H9 (cell line): ENCODE measurements around the gene PLD2. TPM values are rescaled to one million over a fixed set of nuclear protein-coding genes. Genes with fewer than 3 reads are reported as not detected.

ENCODE experiments used
- DNase-seq: peaks from one replicate; pipeline ENCODE4 v3.0.0-alpha.2; 2017
- H2AFZ ChIP-seq: one replicate; pipeline ENCODE4 v1.6.1; 2013; ENCODE audit warnings: mild to moderate bottlenecking, low read length, control low read depth, moderate library complexity
- H2AK5ac ChIP-seq: 2 replicates; pipeline ENCODE4 v1.6.1; 2013; ENCODE audit warnings: low read length, control low read depth, mixed read lengths; ENCODE audit not compliant: insufficient read length
- H2BK120ac ChIP-seq: one replicate; pipeline ENCODE4 v1.6.1; 2013; ENCODE audit warnings: low read depth, mild to moderate bottlenecking, low read length, control low read depth, inconsistent platforms; ENCODE audit not compliant: poor library complexity, severe bottlenecking
- H2BK12ac ChIP-seq: 2 replicates; pipeline ENCODE4 v1.6.1; 2013; ENCODE audit warnings: low read length, control low read depth, mixed read lengths, low read depth; ENCODE audit not compliant: insufficient read length
- H2BK15ac ChIP-seq: 2 replicates; pipeline ENCODE4 v1.6.1; 2013; ENCODE audit warnings: low read depth, low read length, control low read depth
- H2BK20ac ChIP-seq: one replicate; pipeline ENCODE4 v1.6.1; 2013; ENCODE audit warnings: low read depth, mild to moderate bottlenecking, low read length, control low read depth, inconsistent platforms; ENCODE audit not compliant: poor library complexity, severe bottlenecking
- H2BK5ac ChIP-seq: 2 replicates; pipeline ENCODE4 v1.6.1; 2013; ENCODE audit warnings: low read length, control low read depth, mixed read lengths; ENCODE audit not compliant: insufficient read length
- H3K14ac ChIP-seq: 2 replicates; pipeline ENCODE4 v1.6.1; 2013; ENCODE audit warnings: low read length, control low read depth; ENCODE audit not compliant: insufficient read depth
- H3K18ac ChIP-seq: 2 replicates; pipeline ENCODE4 v1.6.1; 2013; ENCODE audit warnings: low read depth, mild to moderate bottlenecking, mixed read lengths, low read length, control low read depth; ENCODE audit not compliant: insufficient read length
- H3K23ac ChIP-seq: 2 replicates; pipeline ENCODE4 v1.6.1; 2013; ENCODE audit warnings: low read length, control low read depth, mixed read lengths, low read depth; ENCODE audit not compliant: insufficient read length
- H3K23me2 ChIP-seq: 2 replicates; pipeline ENCODE4 v1.6.1; 2013; ENCODE audit warnings: low read depth, mild to moderate bottlenecking, mixed read lengths, low read length, control low read depth; ENCODE audit not compliant: insufficient read length, poor library complexity, severe bottlenecking
- H3K27ac ChIP-seq: 2 replicates; pipeline ENCODE4 v1.5.1; 2013; ENCODE audit warnings: low read length, control low read depth, mixed read lengths, low read depth; ENCODE audit not compliant: insufficient read length
- H3K27me3 ChIP-seq: 2 replicates; pipeline ENCODE4 v1.6.1; 2013; ENCODE audit warnings: low read length, control low read depth, inconsistent platforms; ENCODE audit not compliant: insufficient read depth
- H3K4ac ChIP-seq: 2 replicates; pipeline ENCODE4 v1.6.1; 2013; ENCODE audit warnings: low read depth, mild to moderate bottlenecking, control low read depth, inconsistent platforms, low read length, moderate library complexity
- H3K4me1 ChIP-seq: 2 replicates; pipeline ENCODE4 v1.6.1; 2013; ENCODE audit warnings: low read length, control low read depth, inconsistent platforms; ENCODE audit not compliant: insufficient read depth
- H3K4me2 ChIP-seq: 2 replicates; pipeline ENCODE4 v1.6.1; 2013; ENCODE audit warnings: low read length, control low read depth, mixed read lengths; ENCODE audit not compliant: insufficient read length, insufficient read depth
- H3K56ac ChIP-seq: 2 replicates; pipeline ENCODE4 v1.6.1; 2013; ENCODE audit warnings: low read depth, mild to moderate bottlenecking, mixed read lengths, low read length, control low read depth; ENCODE audit not compliant: insufficient read length
- H3K79me1 ChIP-seq: 2 replicates; pipeline ENCODE4 v1.6.1; 2013; ENCODE audit warnings: low read depth, mild to moderate bottlenecking, moderate library complexity, low read length, control low read depth, inconsistent platforms; ENCODE audit not compliant: insufficient read depth, poor library complexity, severe bottlenecking
- H3K79me2 ChIP-seq: 2 replicates; pipeline ENCODE4 v1.6.1; 2013; ENCODE audit warnings: low read length, control low read depth, inconsistent platforms; ENCODE audit not compliant: insufficient read depth
- H3K9ac ChIP-seq: 2 replicates; pipeline ENCODE4 v1.6.1; 2013; ENCODE audit warnings: low read length, control low read depth, mixed read lengths; ENCODE audit not compliant: insufficient read length; ENCODE audit errors: extremely low read depth
- H3K9me3 ChIP-seq: one replicate; pipeline ENCODE4 v1.6.1; 2013; ENCODE audit warnings: low read depth, low read length, inconsistent platforms; ENCODE audit not compliant: control insufficient read depth
- H3T11ph ChIP-seq: one replicate; pipeline ENCODE4 v1.6.1; 2013; ENCODE audit warnings: mild to moderate bottlenecking, low read length, control low read depth, inconsistent platforms
- H4K20me1 ChIP-seq: one replicate; pipeline ENCODE4 v1.6.1; 2013; ENCODE audit not compliant: control insufficient read depth, insufficient read length, insufficient read depth
- H4K5ac ChIP-seq: 2 replicates; pipeline ENCODE4 v1.6.1; 2013; ENCODE audit warnings: low read depth, mild to moderate bottlenecking, mixed read lengths, low read length, control low read depth; ENCODE audit not compliant: insufficient read length
- H4K8ac ChIP-seq: replicated peaks from 2 replicates; pipeline ENCODE4 v1.6.1; 2013; ENCODE audit warnings: low read length, control low read depth, mixed read lengths, low read depth; ENCODE audit not compliant: insufficient read length
- H4K91ac ChIP-seq: 2 replicates; pipeline ENCODE4 v1.6.1; 2013; ENCODE audit warnings: low read depth, mild to moderate bottlenecking, moderate library complexity, mixed read lengths, low read length, control low read depth; ENCODE audit not compliant: insufficient read length
- H3K27ac Mint-ChIP-seq, 3 experiments: 2 replicates in 2 of 3; 3 replicates in 1 of 3; pipeline ENCODE4 v1.8.0; 2020 to 2021; ENCODE audit warnings: mixed read lengths in 3 of 3, mild to moderate bottlenecking in 1 of 3, moderate library complexity in 1 of 3
- H3K27me3 Mint-ChIP-seq: 2 replicates; pipeline ENCODE4 v1.8.0; 2021; ENCODE audit warnings: low read depth, mild to moderate bottlenecking, moderate library complexity, mixed read lengths
- H3K36me3 Mint-ChIP-seq, 3 experiments: 2 replicates in 2 of 3; 3 replicates in 1 of 3; pipeline ENCODE4 v1.8.0; 2020 to 2021; ENCODE audit warnings: low read depth in 3 of 3, mixed read lengths in 3 of 3; ENCODE audit not compliant: insufficient read depth in 1 of 3
- H3K4me1 Mint-ChIP-seq, 2 experiments: 2 replicates each; pipeline ENCODE4 v1.8.0; 2020; ENCODE audit warnings: mixed read lengths in 2 of 2
- H3K4me3 Mint-ChIP-seq, 2 experiments: 2 replicates in 1 of 2; 3 replicates in 1 of 2; pipeline ENCODE4 v1.8.0; 2020 to 2021; ENCODE audit warnings: mild to moderate bottlenecking in 2 of 2, mixed read lengths in 2 of 2, moderate library complexity in 1 of 2
- H3K9me3 Mint-ChIP-seq, 2 experiments: 2 replicates in 1 of 2; 3 replicates in 1 of 2; pipeline ENCODE4 v1.8.0; 2020; ENCODE audit warnings: mild to moderate bottlenecking in 2 of 2, mixed read lengths in 2 of 2, moderate library complexity in 1 of 2
- CTCF ChIP-seq: fragments of 200-600 bp; sonication (generic); conservative IDR thresholded peaks from 3 replicates; pipeline ENCODE4 v1.8.0; 2021; ENCODE audit warnings: antibody characterized with exemption, mild to moderate bottlenecking
- WGBS: extraction: QIAGEN DNeasy Blood & Tissue Kit; methylation state at CpG from one replicate; pipeline ENCODE4 v1.1.7; 2013; ENCODE audit warnings: missing lambda C conversion rate, low lambda C conversion rate, mixed read lengths; ENCODE audit not compliant: insufficient read length; ENCODE audit errors: extremely low coverage; 5-methylcytosine and 5-hydroxymethylcytosine counted together
- total RNA-seq: library from RNA; stranded (reverse); gene quantifications from 2 replicates; pipeline ENCODE4 v1.2.1, GENCODE V29; 2021

Gene PLD2
- total RNA-seq, 1 experiment from 2014 or later = 63.3 TPM

- H3K9me3 ChIP-seq = no peaks in the 10 kb centered on the region
- no peak overlapping the region for H2BK15ac ChIP-seq
- no peak overlapping the region for H2AK5ac ChIP-seq
- H3K18ac ChIP-seq = no peak overlapping the region
- H2AFZ ChIP-seq = no peak overlapping the region
- no peak for TF ChIP-seq CTCF
- H2BK120ac ChIP-seq = no peak overlapping the region
- no peak overlapping the region for H3K9ac ChIP-seq
- DNase-seq = no peak
- H2BK20ac ChIP-seq = no peak overlapping the region
- H2BK12ac ChIP-seq = no peak overlapping the region
- H4K91ac ChIP-seq = no peak overlapping the region
- no peak overlapping the region for H3T11ph ChIP-seq
- peaks cover 9% of the 10 kb centered on the region for H3K79me1 ChIP-seq
- H3K23me2 ChIP-seq = no peaks in the 10 kb centered on the region
- no peak overlapping the region for H3K23ac ChIP-seq
- no peak overlapping the region for H2BK5ac ChIP-seq
- no peak overlapping the region; the same call in 1 of the 2 replicates for H3K14ac ChIP-seq
- no peak overlapping the region for H3K4me2 ChIP-seq
- H4K5ac ChIP-seq = no peak overlapping the region
- WGBS = no CpG with 5 or more reads among the region's 10 CpGs
- peaks cover 11% of the 10 kb centered on the region; the same call in 1 of the 2 replicates for H3K79me2 ChIP-seq
- H4K20me1 ChIP-seq = no peaks in the 10 kb centered on the region
- Mint-ChIP-seq H3K4me1 (peaks cover 24 to 25% of the 10 kb centered on the region in 2 experiments), H3K27me3 (0 out of 2 replicates have a peak, but pooled peaks cover 1% of the 10 kb centered on the region), H3K9me3 (no peaks in the 10 kb centered on the region), H3K27ac (peak overlapping the region in 1 of 3 experiments; percentile 2; a peak in 2 of 7 replicates), H3K36me3 (peaks cover 0 to 14% (median 0%) of the 10 kb centered on the region in 3 experiments; a peak in 2 of 7 replicates), H3K4me3 (no peak overlapping the region)
- H3K27ac ChIP-seq = no peak overlapping the region
- H3K27me3 ChIP-seq = no peaks in the 10 kb centered on the region
- no peak overlapping the region for H3K56ac ChIP-seq
- no peak overlapping the region for H4K8ac ChIP-seq
- H3K4ac ChIP-seq = no peak overlapping the region
- H3K4me1 ChIP-seq = no peaks in the 10 kb centered on the region
Observed at GRCh38 chr17:4840893-4841242, 33.9 kb downstream of the PLD2 start.
